HG03575 (cell line): Measurements from ENCODE around the gene WASF1.
"Not testable (repeated sequence)": the region's sequence is repeated elsewhere in the genome, so short reads cannot be mapped to it uniquely, and the experiment has no call there.

Source experiments
- ATAC-seq: cut with Tn5 transposase; IDR thresholded peaks from one replicate; pipeline ENCODE4 v1.9.1; 2021; ENCODE audit not compliant: unreplicated experiment, insufficient number of reproducible peaks, low FRiP score; ENCODE audit errors: extremely low read depth

Gene WASF1

DNA sequence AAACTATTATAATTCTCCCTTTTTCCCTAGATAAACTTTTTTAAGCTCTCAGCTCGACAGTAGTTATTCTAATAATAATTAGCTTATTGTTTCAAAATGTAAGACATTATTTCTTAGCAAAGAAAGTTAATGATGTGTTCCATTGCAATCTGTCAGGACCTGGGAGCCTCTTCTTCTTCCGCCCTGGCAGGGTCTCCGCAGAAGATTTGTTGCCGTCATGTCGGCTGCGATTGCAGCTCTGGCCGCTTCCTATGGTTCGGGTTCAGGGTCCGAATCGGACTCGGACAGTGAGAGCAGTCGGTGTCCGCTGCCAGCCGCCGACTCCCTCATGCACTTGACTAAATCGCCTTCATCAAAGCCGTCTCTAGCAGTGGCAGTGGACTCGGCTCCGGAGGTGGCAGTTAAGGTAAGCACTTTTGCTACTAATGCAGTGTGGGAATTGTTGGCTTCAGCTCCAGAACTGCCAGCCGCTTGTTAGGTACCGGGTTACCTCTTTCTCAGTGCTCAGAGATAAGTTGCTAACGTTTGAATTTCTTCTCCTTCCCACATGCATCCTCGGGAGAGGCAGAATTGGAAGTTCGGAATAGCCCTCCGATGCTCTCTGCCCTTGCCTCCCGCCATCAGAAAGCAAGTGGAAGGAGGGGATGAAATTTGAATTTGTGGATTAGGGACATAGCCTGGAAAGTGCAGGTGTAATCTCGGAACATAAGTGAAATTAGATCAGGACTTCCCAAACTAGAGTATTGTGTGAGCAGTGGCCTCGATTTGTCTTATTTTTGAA, 948 bp upstream of the WASF1 start, which contains the start of gene CDC40:
TSS of gene CDC40 (plus strand) at position 200 of the 781 bp plus-strand sequence. CDS start at position 218, 18 bp downstream.
- ATAC-seq = peak; percentile 27

DNA sequence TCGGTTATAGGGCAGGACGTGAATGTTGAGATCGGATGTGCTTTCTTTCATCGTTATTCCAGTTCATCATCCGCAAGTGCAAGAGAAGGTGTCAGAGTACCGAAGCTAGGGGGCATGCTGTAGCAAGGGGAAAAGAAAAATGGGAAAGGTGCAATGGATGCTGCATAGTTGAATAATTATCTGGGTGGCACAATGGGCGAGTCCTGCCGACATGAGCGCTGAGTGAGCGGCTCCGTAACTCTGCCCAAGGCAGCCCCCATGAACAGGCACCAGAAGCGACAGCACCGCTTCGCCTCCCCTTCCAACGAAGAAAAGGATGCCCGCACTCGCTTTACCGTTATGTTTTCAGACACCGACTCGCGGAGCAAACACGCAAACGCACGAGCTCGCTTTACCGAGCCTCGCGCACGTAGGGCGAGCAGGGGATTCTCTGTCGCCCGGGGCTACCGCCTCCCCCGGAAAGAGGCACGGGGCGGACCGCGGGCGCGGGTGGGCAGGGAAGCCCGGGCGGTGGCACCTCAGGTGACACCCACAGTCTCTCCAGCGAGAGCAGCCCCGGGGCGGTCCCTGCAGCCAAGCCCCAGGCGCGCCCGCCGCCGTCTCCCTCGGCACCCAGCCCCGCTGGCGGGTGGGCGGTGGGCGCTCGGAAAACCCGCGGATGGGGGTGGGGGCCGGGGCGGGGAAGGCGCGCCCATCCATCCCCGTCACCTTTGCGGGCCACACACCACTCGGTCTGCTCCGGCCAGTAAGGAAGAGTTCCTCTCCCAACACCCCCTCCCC, 654 bp downstream of the WASF1 start:
- ATAC-seq = no peak

DNA sequence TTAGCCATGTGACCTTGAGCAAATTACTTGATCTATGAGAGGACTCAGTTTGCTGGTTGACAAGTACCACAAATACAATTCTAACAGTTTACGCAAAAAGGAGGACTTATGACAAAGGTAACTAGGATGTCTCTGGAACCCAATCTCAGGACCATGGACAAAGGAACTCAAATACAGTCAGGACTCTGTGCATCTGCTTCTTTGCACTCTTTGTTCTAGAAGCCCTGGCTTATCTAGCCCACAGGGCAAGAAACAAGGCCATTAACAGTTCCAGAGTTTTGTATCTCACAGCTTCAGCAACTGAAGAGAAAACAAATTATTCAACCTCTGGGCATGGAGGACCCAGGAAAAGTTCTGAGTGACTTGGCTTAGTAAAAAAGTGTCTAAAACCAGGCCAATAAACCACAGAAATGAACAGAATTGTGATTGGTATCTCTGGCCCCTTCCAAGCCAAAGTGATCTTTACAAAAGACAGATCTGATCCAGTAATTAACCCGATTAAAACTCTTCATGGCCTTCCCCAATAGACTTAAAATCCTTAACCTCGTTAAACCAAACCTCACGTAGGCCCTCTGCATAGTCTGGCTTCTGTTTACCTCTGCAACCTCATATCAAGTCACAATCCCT, 5.9 kb downstream of the WASF1 start:
- no peak for ATAC-seq

DNA sequence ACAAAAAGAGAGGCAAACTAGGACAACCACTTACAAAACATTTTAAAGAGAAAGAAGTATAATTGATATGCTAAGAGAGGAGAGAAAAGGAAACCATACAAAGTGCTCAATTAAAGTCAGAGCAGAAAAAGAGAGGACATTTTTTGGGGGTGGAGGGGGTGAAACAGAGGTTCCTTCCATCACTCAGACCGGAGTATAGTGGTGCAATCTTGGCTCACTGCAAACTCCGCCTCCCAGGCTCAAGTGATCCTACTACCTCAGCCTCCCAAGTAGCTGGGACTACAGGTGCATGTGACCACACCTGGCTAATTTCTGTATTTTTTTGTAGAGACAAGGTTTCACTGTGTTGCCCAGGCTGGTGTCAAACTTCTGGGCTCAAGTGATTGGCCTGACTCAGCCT, 9.4 kb downstream of the WASF1 start:
- ATAC-seq = no peak

DNA sequence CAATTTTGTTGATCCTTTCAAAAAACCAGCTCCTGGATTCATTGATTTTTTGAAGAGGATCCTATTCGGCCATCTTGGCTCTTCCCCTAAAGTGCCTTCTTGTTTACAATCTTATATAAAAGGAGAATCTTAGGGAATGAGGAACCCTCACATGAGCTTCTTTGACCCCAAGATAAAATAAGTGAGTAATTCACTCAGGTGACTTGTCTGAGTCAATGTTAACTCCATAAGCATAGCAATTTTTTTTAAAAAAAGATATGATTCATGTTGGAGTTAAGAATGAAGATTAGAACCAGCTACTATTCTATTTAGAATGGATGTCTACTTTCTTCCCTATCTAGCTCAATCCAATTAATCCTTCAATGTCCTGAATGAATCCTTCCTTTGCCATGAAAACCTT, 21.0 kb downstream of the WASF1 start:
- ATAC-seq = no peak

DNA sequence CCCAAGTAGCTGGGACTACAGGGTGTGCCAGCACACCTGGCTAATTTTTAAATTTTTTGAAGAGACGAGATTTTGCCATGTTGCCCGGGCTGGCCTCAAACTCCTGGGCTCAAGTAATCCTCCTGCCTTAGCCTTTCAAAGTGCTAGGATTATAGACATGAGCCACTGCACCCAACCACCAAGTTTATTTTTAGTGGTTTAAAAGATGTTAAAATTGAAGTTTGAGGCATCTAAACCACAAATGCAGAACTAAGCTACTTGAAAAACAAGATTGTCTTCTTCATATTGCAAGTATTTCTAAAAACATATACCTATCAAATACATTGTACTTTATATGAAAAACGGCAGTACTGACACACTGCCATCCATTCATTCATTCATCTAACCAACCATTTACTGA, 31.6 kb downstream of the WASF1 start:
- ATAC-seq = no peak

DNA sequence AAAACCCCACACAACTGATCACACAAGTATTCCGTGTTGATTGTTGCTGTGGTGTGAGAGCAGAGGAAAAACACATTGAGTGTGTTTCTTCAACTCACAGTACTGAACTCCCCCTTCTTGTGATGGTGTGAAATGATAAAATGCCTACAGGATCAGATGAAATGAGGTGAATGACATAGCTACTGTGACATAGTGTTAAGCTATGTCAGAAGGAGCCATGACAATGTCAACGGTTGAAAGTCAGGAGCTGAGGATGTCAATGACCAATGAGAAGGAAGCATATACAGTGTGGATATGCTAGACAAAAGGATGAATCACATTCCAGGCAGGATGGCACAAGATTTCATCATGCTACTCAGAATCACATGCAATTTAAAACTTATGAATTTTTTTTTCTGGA, 38.8 kb downstream of the WASF1 start:
- no peak for ATAC-seq

DNA sequence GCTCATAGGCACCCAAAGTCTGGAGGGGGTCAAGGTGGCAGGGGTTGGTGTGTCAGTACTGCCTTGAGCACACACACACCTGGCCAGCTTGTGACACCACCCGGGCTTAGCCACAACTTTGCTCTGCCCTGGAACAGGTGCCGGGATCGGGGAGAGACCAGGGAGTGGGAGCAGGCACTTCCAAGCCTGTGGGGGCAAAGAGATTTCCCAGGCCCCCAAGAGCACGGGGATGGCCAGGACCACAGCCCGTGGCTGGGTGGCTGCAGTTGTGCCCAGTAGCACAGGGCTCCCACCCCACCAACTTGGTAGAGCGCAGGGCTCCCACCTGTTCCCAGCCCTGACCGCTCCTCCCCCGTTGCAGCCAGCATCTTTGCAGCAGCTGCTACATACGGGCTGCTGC, 40.4 kb downstream of the WASF1 start:
- no peak for ATAC-seq

DNA sequence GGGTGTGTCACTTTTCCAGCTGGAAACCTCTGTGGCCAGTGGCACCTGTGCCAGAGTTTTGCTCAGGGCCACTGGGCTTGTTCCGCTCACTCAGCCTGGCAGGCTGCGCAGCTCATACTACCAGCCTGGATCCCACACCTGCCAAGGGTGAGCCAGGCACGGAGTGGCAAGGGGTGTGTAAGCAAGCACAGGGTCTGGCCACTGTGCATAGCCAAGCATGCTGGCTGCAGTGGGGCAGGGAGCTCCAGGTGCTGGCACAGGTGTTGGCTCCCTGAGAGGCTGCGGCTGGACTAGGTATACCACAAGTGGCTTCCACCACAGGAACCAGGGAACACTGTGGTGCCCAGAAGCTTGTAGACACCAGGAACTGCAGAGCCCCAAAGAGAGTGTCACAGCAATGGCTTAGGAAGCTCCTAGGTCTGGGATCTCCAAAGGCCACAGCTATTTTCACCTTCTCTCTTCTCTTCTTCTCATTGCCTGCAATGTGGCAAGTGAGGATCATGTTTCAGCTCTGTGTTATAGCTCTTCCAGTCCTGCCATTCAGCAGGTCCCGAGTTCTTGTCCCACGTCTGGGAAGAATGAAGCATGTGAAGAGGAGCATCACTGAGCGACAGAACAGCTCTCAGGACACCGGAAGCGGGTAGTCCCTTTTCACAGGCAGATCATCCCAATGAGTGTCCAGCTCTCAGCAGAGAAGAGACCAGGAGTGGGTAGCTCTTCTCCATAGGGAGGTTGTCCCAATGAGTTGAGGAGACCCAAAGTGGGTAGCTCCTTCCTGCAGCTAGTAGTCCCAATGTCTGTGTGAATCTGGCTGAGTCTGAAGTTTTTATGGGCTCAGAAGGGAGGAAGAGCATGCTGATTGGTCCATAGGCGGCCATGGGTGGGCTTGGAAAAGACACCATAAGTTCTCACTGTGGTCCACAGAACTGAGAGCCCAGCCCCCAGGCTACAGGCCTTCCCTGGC, 41.3 kb downstream of the WASF1 start:
- no peak for ATAC-seq

DNA sequence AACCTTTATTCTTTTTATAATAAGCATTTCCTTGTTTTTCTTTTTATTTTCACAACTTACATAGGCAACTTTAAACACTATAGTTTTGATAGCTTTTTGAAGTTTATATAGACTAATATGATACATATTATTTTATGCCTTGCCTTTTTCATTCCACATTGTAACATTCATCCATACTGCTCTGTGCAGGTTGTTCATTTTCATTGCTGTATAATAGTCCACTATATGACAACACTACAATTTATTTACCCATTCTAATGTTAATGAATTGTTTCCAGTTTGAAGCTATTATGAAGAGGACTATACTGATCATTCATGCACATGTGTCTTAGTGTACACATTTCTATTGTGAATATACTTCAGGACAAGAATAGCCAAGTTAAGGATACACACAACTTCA, 49.1 kb downstream of the WASF1 start:
- no peak for ATAC-seq

DNA sequence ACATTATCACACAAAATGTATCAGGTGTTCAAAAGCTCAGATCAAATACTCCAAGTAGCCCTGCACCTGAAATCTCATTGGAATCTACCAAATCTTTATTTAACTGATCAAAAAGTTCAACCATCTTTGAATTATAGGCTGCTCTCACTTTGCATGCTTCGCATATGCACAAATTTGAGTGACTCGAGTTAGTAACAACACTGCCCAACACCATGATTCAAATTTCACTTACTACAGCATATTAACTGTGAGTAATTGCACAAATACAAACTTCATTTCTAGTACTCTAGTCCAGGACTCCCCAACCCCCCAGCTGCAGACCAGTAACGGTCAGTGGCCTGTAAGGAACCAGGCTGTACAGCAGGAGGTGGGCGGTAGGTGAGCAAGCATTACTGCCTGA, 51.1 kb downstream of the WASF1 start:
- no peak for ATAC-seq

DNA sequence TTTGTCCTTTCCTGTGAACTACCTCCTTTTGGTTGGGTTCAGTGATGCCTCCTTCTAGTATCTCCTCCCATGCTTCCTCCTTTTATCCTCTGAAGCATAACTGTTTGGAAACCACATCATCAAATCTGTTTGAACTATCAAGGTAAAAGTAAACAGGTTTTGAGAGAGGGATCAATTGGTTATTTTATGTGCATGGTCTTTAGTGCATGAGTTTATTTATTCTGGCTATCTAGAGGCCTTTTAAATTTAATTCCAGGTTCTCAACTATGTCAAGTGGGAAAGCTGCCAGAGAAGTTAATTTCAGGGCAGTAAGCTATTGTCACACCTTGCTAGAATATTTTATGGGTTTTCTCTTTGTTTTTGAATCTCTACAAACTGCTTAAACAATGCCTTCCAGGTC, 54.1 kb downstream of the WASF1 start:
- no peak for ATAC-seq

DNA sequence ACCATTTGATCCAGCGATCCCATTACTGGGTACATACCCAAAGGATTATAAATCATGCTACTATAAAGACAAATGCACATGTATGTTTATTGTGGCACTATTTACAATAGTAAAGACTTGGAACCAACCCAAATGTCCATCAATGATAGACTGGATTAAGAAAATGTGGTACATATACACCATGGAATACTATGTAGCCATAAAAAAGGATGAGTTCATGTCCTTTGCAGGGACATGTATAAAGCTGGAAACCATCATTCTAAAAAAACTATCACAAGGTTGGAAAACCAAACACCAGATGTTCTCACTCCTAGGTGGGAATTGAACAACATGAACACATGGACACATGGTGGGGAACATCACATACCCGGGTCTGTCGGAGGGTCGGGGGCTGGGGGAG, 57.8 kb downstream of the WASF1 start:
- not testable (repeated sequence) for ATAC-seq

DNA sequence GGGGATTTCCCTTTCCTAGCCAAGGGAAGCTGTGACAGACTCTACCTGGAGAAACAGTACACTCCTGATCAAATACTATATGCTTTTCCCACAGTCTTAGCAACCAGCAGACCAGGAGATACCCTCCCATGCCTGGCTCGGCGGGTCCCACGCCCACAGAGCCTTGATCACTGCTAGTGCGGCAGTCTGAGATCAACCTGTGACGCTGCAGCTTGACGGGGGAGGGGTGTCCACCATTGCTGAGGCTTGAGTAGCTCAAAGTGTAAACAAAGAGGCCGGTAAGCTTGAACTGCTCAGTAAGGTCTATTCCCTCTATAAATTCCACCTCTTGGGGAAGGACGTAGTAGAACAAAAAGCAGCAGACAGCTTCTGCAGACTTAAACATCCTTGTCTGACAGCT, 63.2 kb downstream of the WASF1 start:
- ATAC-seq = no peak

DNA sequence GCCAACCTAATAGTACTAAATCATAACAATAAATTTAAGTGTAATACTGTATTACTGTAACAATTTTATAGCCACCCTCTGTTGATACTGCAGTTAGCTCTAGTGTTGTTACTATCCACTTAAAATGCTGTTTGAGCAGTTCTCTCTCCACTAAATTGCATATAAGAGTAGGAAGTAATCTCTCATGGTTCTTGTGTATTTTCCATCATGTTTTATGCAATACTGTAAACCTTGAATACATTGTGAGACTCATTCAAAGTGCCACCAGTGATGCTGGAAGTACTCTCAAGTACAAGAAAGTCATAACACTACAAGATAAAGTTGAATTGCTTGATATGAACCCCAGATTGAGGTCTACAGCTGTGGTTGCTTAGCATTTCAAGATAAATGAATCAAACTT, 65.5 kb downstream of the WASF1 start:
- ATAC-seq = no peak

DNA sequence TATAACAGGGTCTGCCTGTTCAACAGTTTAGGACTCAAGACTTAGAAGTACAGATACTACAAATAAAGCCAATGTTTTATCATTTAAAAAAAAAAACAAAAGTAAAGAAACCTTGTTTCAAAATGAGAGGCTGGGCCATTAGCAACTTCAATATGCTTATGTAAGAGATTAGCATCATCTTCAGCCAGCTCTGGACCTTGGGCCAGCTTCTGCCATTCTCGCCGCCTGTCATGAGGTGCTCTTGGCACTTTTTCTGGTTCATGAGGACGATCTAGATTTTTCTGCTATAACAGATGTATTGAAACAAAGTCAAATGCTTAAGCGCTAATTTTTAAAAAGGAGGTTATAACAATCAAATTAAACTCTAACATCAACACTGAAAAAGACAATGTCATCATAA, 74.2 kb downstream of the WASF1 start:
- ATAC-seq = no peak

DNA sequence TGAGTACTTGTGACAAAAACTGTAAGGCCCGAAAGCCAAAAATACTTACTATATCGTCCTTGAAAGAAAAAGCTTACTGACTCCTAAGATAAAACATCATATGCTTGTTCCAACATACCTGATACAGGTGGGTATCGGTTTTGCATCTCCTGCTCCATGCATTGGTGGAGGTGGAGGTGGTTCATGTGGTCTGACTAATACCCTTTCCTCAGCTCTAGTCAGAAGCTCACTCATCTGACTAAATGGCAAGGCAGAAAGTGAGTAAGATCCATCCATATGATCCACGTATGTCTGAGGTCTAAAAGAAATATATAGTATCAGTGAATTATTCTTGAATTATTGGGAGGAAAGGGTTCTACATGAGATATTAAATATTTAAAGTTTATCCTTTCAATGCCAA, 76.2 kb downstream of the WASF1 start:
- no peak for ATAC-seq

DNA sequence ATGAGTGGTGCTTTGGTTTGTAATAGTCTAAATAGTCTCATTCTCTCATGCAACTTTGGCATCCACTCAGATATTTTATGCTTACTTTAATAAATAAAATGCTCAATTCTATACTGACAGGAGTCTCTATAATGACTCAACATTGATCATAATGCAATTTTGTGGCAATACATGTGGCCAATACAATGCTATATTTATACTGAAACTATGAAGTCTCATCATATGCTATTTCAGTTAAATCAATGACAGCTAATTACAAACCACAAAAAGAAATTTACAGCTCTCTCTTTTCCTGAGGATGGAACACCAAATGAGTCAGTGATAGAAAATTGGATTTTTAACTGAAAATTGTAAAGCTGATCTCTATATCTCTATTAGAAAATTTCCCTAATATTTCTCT, 77.1 kb downstream of the WASF1 start:
- ATAC-seq = no peak

DNA sequence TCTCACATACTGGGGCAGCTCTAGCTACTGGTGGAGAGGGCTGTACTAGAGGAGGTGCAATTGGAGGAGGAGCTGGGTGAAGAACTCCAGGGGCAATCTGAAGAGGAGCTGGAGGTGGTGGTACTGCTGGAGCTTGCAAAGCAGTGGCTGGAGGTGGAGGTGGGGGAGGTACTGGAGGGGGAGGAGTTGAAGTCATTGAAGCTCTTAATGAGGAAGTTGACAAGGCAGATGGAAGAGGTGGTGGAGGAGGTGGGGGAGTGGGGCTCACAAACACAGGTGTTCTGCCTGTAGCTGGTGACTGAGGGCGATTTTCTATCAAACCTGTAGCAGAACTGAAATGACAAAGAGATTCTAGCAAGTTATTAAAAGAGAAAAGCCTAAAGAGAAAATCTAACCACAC, 77.6 kb downstream of the WASF1 start:
- ATAC-seq = no peak
